OCI-LY3 (cell line): Measurements from ENCODE around the gene TPRX1.

Experiments used
- EZH2phosphoT487 ChIP-seq: fragments of 200-600 bp; shearing (Covaris generic); IDR thresholded peaks from 2 replicates; pipeline ENCODE4 v1.6.1; 2018; ENCODE audit warnings: antibody characterized with exemption, mixed run types, low read depth
- TF ChIP-seq, protein P1 (sequence below): fragments of 200-600, 300-600 bp; sonication (generic); IDR thresholded peaks from 2 replicates; pipeline ENCODE4 v1.5.1; 2014; ENCODE audit warnings: antibody characterized with exemption, low read length, low read depth

DNA sequence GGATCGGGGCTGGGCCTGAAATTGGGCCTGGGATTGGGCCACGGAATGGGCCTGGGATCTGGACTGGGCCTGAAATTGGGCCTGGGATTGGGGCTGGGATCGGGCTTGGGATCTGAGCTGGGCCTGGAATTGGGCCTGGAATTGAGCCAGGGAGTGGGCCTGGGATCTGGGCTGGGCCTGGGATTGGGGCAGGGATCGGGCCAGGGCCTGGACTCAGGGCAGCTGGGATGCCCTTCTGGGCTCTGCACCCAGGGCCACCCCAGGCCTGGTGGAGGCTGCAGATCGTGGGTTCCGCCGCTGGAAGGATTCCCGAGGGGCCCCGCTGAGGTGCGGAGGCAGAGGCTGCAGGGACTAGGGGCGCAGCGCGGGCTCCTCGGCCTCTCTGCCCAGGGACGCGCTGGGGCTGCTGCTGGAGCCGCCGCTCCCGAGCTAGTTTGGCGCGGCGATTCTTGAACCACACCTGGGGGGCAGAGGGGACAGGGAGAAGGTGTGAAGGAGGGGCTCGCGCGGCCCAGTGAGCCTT is 1.8 kb downstream of the TPRX1 start:
- TF ChIP-seq, protein P1, sequence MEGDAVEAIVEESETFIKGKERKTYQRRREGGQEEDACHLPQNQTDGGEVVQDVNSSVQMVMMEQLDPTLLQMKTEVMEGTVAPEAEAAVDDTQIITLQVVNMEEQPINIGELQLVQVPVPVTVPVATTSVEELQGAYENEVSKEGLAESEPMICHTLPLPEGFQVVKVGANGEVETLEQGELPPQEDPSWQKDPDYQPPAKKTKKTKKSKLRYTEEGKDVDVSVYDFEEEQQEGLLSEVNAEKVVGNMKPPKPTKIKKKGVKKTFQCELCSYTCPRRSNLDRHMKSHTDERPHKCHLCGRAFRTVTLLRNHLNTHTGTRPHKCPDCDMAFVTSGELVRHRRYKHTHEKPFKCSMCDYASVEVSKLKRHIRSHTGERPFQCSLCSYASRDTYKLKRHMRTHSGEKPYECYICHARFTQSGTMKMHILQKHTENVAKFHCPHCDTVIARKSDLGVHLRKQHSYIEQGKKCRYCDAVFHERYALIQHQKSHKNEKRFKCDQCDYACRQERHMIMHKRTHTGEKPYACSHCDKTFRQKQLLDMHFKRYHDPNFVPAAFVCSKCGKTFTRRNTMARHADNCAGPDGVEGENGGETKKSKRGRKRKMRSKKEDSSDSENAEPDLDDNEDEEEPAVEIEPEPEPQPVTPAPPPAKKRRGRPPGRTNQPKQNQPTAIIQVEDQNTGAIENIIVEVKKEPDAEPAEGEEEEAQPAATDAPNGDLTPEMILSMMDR = no peak
- no peak for TF ChIP-seq EZH2phosphoT487
